DOHH2 (cell line): ENCODE results near the gene P4HB.

Source experiments
- H3F3A ChIP-seq: fragments of 200-600 bp; sonication (generic), shearing (Covaris generic); 2 replicates; pipeline ENCODE4 v1.6.0; 2016; ENCODE audit warnings: antibody characterized with exemption, mild to moderate bottlenecking; ENCODE audit not compliant: control insufficient read depth, insufficient read depth
- H3K27ac ChIP-seq: fragments of 200-600 bp; sonication (generic); 2 replicates; pipeline ENCODE4 v1.5.1; 2014; ENCODE audit warnings: low read depth, mild to moderate bottlenecking, low read length, moderate library complexity
- H3K27me3 ChIP-seq: fragments of 200-600 bp; sonication (generic); 2 replicates; pipeline ENCODE4 v1.6.1; 2014; ENCODE audit warnings: mild to moderate bottlenecking, low read length, mixed read lengths; ENCODE audit not compliant: control insufficient read depth
- H3K36me3 ChIP-seq: fragments of 200-600 bp; sonication (generic); 2 replicates; pipeline ENCODE4 v1.6.1; 2014; ENCODE audit warnings: mild to moderate bottlenecking, low read length, moderate library complexity, mixed read lengths; ENCODE audit not compliant: control insufficient read depth
- H3K4me1 ChIP-seq: fragments of 200-600 bp; sonication (generic); 2 replicates; pipeline ENCODE4 v1.6.1; 2014; ENCODE audit warnings: mild to moderate bottlenecking, low read length, mixed read lengths; ENCODE audit not compliant: control insufficient read depth
- H3K4me2 ChIP-seq: fragments of 200-600 bp; sonication (generic); 2 replicates; pipeline ENCODE4 v1.6.0; 2014; ENCODE audit warnings: mild to moderate bottlenecking, low read length, moderate library complexity
- H3K4me3 ChIP-seq: fragments of 200-600 bp; sonication (generic); 2 replicates; pipeline ENCODE4 v1.5.1; 2014; ENCODE audit warnings: mild to moderate bottlenecking, low read length, mixed read lengths
- H3K79me2 ChIP-seq: fragments of 200-600 bp; sonication (generic); 2 replicates; pipeline ENCODE4 v1.6.1; 2014; ENCODE audit warnings: mild to moderate bottlenecking, low read length, mixed read lengths; ENCODE audit not compliant: control insufficient read depth
- H3K9me2 ChIP-seq: fragments of 200-600 bp; sonication (generic); replicated peaks from 2 replicates; pipeline ENCODE4 v1.6.1; 2014; ENCODE audit warnings: mild to moderate bottlenecking, low read length, mixed read lengths; ENCODE audit not compliant: control insufficient read depth
- H3K9me3 ChIP-seq: fragments of 200-600 bp; sonication (generic); 2 replicates; pipeline ENCODE4 v1.6.1; 2014; ENCODE audit warnings: antibody characterized with exemption, low read length, mixed read lengths; ENCODE audit not compliant: control insufficient read depth, insufficient read depth
- H4K20me1 ChIP-seq: fragments of 200-600 bp; sonication (generic); 2 replicates; pipeline ENCODE4 v1.6.0; 2014; ENCODE audit warnings: low read depth, mild to moderate bottlenecking, antibody characterized with exemption, low read length, moderate library complexity; ENCODE audit not compliant: control insufficient read depth, insufficient read depth
- CTCF ChIP-seq: fragments of 200-600 bp; sonication (generic); IDR thresholded peaks from one replicate; pipeline ENCODE4 v1.5.1; 2014; ENCODE audit warnings: antibody characterized with exemption, mild to moderate bottlenecking, low read depth, low read length; ENCODE audit not compliant: poor library complexity, severe bottlenecking
- EZH2phosphoT487 ChIP-seq: fragments of 200-600 bp; sonication (generic); IDR thresholded peaks from 2 replicates; pipeline ENCODE4 v1.6.1; 2017; ENCODE audit warnings: borderline replicate concordance, mild to moderate bottlenecking, antibody characterized with exemption, low read length, moderate library complexity, mixed read lengths

The P4HB gene

GRCh38 chr17:81858967-81859905, 1.1 kb downstream of the P4HB start:
- Histone ChIP-seq H3F3A (no peaks in the 10 kb centered on the region), H3K27me3 (no peaks in the 10 kb centered on the region), H3K9me2 (no peaks in the 10 kb centered on the region), H3K4me1 (peaks cover 35% of the 10 kb centered on the region), H3K4me2 (peak overlapping the region; percentile 97), H3K4me3 (peak overlapping the region; percentile 88), H3K27ac (no peak overlapping the region), H3K9me3 (no peaks in the 10 kb centered on the region), H3K36me3 (peaks cover 83% of the 10 kb centered on the region), H3K79me2 (peaks cover 93% of the 10 kb centered on the region), H4K20me1 (peaks cover 28% of the 10 kb centered on the region)
- no peak for TF ChIP-seq EZH2phosphoT487
- no peak for TF ChIP-seq CTCF

GRCh38 chr17:81858170-81858966, 2.0 kb downstream of the P4HB start:
- Histone ChIP-seq H3K4me3 (peak overlapping the region; percentile 88; the same call in 1 of the 2 replicates), H3K27ac (no peak overlapping the region), H3K9me3 (no peaks in the 10 kb centered on the region), H3K4me2 (peak overlapping the region; percentile 97), H3K79me2 (peaks cover 92% of the 10 kb centered on the region), H3K4me1 (peaks cover 31% of the 10 kb centered on the region), H3K9me2 (no peaks in the 10 kb centered on the region), H4K20me1 (peaks cover 26% of the 10 kb centered on the region), H3K36me3 (peaks cover 83% of the 10 kb centered on the region), H3K27me3 (no peaks in the 10 kb centered on the region), H3F3A (no peaks in the 10 kb centered on the region)
- TF ChIP-seq EZH2phosphoT487 (no peak), CTCF (no peak)

- H3K4me2 ChIP-seq = no peak overlapping the region
- H3F3A ChIP-seq = no peaks in the 10 kb centered on the region
- H3K27ac ChIP-seq = no peak overlapping the region
- H3K27me3 ChIP-seq = no peaks in the 10 kb centered on the region
- TF ChIP-seq EZH2phosphoT487 = no peak
- no peak for TF ChIP-seq CTCF
- H4K20me1 ChIP-seq = peaks cover 22% of the 10 kb centered on the region
- H3K4me1 ChIP-seq = peaks cover 15% of the 10 kb centered on the region
- H3K9me3 ChIP-seq = no peaks in the 10 kb centered on the region
- H3K79me2 ChIP-seq = peaks cover 86% of the 10 kb centered on the region
- H3K4me3 ChIP-seq = no peak overlapping the region
- peaks cover 87% of the 10 kb centered on the region for H3K36me3 ChIP-seq
- no peaks in the 10 kb centered on the region for H3K9me2 ChIP-seq
Measured at GRCh38 chr17:81854974-81855774, 5.2 kb downstream of the P4HB start.
